OCI-LY3 (cell line): ENCODE data around the gene PHPT1.

Experiments used
- CTCF ChIP-seq: fragments of 200-600, 300-600 bp; sonication (generic); IDR thresholded peaks from 2 replicates; pipeline ENCODE4 v1.5.1; 2014; ENCODE audit warnings: antibody characterized with exemption, low read length, low read depth
- EZH2phosphoT487 ChIP-seq: fragments of 200-600 bp; shearing (Covaris generic); IDR thresholded peaks from 2 replicates; pipeline ENCODE4 v1.6.1; 2018; ENCODE audit warnings: antibody characterized with exemption, mixed run types, low read depth

DNA sequence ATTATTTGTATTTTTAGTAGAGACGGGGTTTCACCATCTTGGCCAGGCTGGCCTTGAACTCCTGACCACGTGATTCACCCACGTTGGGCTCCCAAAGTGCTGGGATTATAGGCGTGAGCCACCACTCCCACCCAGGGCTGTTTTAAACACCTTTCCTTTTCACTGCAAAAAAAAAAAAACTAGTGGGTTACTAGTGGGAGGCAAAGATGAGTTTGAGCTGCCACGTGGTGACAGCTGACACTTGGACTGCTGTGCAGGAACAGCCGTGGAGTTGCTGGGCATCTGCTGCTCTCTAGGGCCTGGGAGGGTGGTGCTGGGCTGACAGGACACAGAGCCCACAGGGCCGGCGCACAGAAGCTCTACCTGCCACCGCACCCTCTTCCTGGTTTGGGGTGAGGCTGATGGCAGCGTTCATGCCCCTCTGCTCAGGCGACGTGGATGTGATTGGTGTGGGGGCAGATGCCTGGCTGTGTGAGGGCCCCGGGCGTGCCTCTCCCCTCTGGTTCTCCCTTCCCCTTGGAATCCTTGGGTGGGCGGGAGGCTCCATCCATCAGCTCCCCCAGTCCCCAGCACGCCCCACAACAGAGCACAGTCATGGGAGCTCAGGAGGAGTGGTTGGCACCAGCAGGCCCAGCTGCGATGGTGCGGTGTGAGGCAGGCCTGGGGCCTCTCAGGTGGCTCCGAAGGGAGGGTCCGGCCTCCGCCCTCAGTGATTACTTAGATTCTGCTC lies 24.5 kb upstream of the PHPT1 start:
- TF ChIP-seq CTCF (no peak), EZH2phosphoT487 (no peak)
